SH-SY5Y (cell line): ENCODE data around the gene OR1A2.

ENCODE experiments used
- GATA2 ChIP-seq: IDR thresholded peaks from 2 replicates; pipeline ENCODE4 v1.6.1; 2011; ENCODE audit warnings: mild to moderate bottlenecking, low read depth, low read length
- GATA3 ChIP-seq: IDR thresholded peaks from 2 replicates; pipeline ENCODE4 v1.6.1; 2011; ENCODE audit warnings: low read depth, mild to moderate bottlenecking, low read length, moderate library complexity

DNA sequence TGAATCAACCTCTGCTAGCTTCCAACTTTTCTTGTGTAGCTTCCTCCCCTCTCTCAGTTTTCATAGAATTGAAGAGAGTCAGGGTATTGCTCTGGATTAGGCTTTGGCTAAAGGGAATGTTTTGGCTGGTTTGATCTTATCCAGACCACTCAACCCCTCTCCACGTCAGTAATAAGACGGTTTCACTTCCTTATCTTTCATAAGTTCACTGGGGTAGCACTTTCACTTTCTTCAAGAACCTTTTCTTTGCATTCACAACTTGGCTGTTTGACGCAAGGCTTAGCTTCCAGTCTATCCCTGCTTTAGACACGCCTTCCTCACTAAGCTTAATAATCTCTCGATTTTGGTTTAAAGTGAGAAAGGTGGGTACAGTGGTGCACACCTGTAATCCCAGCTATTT, 29.7 kb upstream of the OR1A2 start:
- no peak for TF ChIP-seq GATA3
- no peak for TF ChIP-seq GATA2
